Right ventricle myocardium inferior (tissue), 1 donor: Measurements from ENCODE around the gene IL4. TPM values are rescaled to one million over a fixed set of nuclear protein-coding genes. Genes with fewer than 3 reads are reported as not detected.

Source experiments
- ATAC-seq: fragments of 200-7000 bp; cut with Tn5 transposase; one replicate; pipeline ENCODE4 v1.9.1; 2020; ENCODE audit warnings: mild to moderate bottlenecking, moderate library complexity
- DNase-seq: peaks from one replicate; pipeline ENCODE4 v3.0.0; 2021; ENCODE audit errors: missing footprints
- intact Hi-C: fragments of 100-400 bp; cut with DNase I; formaldehyde crosslinking; loops from one replicate; pipeline ENCODE4 v1.11.0; 2022
- total RNA-seq: library from RNA; stranded (reverse); fragmentation: NEBNext Ultra II Directional; extraction: Animal tissue kit (Norgen Biotek cat#: 25700); gene quantifications from one replicate; pipeline ENCODE4 v1.2.1, GENCODE V29; 2021
- donor health status: DM: no; HTN: yes; CAD: no; lungs with severe emphysema.

The IL4 gene
- total RNA-seq, 1 donor from 2014 or later: not detected

DNA sequence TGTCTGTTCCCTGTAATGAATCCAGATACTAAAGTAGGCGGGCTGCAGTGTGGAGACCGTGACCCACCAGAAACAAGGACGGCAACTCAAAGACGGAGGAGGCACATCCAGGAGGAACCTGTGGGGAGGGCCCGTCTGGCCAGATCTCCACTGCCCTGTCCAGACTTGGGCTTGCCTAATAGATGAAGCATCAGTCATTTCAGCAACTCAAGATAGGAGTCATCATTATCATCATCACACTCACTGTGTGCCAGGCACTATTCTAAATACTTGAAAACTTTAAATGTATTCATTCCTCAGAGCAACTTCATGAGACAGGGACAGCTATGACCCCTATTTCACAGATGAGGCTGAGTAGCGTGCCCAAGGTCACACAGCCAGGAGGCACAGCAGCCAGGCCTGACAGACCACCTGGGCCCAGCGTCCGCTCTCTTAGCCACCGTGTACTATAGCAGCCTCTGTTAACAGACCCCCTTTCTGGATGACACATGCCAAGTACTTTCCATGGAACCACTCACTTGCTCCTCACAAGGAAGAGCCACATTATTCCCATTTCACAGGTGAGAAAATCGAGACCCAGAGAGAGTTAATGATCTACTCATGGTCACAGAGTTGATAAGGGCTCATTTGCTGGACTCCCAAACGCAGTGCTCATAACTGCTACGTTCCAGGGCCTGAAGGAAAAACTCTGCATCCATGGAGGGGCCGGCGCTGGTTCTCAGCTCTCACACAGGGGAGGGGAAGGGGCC, 4.9 kb upstream of the IL4 start:
- DNase-seq (no peak), ATAC-seq (no peak)
- intact Hi-C loops: no loop called here

DNA sequence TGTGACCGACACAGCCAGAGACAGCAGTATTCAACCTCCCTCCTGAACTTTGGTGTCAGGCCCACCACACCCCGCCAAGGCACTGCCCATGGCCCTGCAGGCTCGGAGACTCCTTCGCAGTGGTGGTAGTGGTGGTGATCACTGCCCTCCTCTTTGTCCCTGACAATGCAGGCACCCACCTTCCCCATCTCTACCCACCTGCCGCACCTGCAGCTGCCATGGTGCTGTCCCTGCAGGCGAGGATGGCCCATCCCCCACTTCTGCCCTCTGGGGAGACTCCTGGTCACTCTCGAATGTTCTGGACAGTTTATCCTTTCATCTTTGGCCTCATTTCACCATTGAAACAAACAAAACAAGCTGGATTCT, 4.4 kb upstream of the IL4 start:
- no peak for DNase-seq
- intact Hi-C loops: no loop called here
- no peak for ATAC-seq

DNA sequence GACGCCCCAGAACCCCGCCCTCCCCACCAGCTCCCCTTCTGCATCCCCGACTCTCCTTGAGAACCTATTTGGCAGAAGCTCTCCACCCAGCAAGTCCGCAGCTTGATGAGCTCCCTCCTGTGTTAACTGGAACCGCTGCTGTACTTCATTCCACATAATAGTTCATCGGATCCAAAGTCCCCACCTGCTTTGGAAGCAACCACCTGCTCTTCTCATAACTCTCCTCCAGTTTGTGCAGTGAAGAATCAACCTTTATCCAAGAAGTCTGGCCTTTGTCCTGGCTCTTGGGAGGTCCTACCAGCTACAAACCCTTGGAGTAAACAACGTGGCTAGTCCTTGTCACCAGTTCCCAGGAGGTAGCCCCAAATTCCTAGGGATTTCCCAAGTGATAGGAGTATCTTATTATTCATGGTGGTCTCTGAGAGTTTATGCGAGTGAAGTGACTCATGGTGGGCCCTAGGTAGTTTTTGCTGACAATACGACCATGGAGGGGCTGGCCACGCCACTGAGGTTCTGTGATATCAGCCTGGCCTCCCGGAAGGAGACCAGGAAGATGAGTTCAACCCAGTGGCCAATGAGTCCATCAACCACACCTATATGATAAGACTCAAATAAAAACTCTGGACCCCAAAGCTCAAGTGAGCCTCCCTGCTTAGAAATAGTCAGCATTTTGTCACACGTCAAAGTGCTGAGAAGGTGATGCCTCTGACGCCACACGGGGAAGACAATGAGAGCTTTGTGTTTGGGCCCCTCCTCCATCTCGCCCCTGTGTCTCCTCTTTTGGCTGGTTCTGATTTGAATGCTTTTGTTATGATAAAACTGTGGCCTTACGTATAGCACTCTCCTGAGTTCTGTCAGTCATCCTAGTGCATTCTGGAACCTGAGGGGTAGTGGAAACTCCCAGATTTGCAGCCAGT, 3.6 kb upstream of the IL4 start:
- intact Hi-C loops: no loop called here
- DNase-seq: no peak
- no peak for ATAC-seq

DNA sequence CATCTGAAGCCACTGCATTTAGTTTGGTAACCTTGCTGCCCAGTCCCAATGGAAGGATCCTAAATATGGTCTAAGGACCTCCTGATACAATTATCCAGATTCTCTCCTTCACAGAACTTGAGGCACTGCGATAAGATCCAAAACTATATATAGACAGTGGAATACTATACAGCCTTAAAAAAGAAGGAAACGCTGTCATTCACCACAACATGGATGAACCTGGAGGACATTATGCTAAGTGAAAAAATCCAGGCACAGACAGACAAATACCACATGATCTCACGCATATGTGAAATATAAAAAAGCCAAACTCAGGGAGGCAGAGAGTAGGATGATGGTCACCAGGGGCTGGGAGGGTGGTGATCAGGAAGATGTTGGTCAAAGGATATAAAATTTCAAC, 2.8 kb upstream of the IL4 start:
- no peak for ATAC-seq
- intact Hi-C loops: no loop called here
- no peak for DNase-seq

DNA sequence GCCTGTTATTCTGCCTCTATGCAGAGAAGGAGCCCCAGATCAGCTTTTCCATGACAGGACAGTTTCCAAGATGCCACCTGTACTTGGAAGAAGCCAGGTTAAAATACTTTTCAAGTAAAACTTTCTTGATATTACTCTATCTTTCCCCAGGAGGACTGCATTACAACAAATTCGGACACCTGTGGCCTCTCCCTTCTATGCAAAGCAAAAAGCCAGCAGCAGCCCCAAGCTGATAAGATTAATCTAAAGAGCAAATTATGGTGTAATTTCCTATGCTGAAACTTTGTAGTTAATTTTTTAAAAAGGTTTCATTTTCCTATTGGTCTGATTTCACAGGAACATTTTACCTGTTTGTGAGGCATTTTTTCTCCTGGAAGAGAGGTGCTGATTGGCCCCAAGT, 301 bp upstream of the IL4 start:
- ATAC-seq (no peak), DNase-seq (no peak)
- intact Hi-C loops: no loop called here

DNA sequence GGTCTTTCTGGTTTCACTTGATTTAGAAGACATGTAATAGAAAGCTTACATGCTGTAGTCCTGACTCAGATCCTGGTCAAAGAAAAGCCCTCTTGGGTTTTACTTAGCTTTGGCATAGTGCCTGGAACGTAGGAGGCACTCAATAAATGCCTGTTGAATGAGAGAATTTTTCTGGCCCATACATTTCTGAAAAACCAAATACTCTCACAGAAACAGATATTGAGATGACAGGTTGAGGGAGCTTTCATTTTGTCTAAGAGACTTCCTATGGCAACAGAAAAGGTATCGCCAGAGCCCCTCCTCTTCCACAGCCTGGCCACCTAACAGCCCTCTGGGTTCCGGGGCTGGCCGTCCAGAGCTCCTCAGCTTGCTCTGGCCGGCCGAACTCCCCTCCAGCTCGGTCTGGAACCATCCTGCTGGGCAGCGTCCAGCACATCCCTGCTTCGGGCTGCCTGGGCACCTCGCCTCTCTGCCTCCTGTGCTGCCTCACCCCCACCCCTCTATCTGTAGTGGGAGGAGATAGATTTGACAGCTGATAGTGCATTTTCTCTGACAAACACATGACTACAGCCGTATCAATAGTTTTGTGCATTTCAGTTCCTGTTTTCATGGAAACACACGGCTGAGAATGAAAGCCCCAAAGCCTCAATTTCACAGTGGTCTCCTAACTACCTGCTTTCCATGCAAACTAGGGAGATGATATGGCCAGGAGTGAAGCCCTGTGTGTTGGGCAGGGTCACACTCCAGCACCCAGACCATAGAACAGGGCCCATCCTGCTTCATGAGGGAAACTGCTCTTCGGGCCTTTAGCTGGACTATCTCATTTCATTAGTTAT, 1.1 kb downstream of the IL4 start:
- intact Hi-C loops: no loop called here
- ATAC-seq: no peak

DNA sequence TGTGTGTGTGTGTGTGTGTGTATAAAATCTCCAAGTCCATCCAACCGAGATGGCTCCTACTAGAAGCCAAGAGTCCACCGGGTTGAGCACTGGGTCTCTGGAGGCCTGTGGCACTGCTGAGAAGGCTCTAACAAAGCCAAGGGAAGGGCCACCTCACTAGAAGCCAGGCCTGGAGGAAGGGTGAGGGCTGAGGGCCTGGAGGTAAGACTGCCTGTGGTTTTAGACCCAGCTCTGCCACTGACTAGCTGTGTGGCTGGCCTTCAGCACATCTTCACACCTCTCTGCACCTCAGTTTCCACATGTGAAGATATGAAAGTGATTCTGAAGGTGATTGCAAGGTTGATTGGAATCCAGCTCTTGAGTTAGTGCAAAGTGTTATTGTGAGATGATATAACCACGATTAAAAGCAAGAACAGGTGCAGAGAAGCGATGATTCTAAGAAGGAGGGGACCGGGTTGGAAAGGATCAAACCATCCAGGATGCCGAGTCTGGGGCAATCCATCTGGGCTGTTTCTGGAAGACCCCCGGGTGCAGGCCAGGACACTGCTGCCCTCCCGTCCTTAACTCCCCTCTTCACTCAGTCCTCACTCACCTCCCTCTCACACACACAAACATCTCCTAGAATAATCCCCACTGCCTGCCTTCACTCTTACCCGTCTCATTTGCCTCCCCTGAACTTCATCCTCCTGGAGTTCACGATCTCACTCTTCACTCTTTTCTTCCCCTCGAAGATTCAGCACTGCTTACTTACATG, 2.3 kb downstream of the IL4 start:
- intact Hi-C loops: no loop called here
- no peak for DNase-seq

More for the DNA sequence above, 1.1 kb downstream of the IL4 start:
- no peak for DNase-seq

DNA sequence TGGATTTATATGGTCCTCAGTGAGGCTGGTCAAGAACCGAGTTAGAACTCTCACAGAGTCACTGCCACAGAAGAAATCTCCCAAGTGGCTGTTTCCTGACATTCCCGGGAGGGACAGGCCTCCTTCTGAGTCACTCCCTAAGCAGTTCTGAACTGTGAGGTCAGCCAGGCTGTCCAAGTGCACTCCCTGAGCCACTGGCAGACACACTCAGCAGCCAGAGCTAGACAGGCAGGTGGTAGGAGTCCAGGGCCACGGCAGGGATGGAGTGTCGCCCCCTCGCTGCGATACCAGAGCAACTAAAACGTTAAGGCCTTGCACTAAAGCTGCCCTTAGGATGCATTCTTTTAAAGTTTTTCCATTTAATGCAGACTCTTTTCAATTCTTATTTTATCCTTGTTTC, 3.4 kb downstream of the IL4 start:
- intact Hi-C loops: no loop called here
- DNase-seq (no peak), ATAC-seq (peak; percentile 40)

More for the DNA sequence above, 2.3 kb downstream of the IL4 start:
- no peak for ATAC-seq

DNA sequence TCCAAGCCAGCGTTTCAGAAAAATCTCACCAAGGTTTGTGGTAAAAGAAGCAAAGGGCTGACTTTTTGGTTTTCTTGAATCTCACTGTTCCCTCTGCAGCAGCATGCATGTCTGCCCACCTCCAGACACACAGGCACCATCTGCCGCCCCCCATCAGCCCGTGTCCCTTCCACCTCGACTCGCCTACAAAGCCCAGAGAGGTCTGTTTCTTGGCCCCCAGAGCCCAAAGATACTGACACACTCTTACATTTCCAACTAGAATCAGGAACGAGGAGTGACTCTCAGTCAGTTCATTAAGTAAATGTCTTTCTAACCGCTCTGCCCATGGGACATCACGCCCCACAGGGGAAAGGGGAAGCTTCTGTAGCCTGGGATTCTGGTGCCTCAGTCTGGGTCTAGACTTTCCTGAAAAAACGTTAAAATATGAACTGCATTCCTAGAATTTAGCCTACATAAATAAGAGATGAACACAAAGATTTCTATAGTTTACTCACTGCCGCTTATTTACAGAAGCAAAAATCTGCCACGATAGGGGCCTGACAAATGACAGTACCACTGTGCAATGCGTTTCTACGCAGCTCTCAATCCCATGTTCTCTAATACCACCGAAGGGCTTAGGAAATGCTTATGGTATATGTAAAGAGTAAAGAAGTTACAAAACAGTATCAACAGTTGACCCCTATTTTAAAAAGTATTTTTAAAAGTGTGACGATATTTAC, 4.1 kb downstream of the IL4 start:
- intact Hi-C loops: no loop called here
- ATAC-seq (no peak), DNase-seq (no peak)

DNA sequence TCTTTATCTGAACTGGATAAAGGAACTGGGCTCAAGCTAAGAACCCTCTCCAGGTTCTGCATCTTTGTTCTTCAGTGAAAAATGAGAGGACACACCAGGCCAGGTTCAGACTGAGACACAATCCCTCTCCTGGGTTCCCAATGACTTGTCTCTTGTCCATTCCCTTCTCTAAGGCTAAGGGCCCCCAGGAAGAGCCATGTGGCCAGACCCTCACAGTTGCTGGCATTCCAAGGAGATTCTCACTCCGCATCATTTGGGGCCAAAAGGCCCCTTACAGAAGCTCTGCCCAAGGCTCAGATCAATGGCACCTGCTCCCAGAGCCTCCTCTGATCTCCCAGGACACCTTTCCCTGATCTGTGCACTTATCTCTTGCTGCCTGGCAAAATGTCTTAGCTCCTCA, 4.9 kb downstream of the IL4 start:
- ATAC-seq: no peak
- DNase-seq: no peak
- intact Hi-C loops: no loop called here

DNA sequence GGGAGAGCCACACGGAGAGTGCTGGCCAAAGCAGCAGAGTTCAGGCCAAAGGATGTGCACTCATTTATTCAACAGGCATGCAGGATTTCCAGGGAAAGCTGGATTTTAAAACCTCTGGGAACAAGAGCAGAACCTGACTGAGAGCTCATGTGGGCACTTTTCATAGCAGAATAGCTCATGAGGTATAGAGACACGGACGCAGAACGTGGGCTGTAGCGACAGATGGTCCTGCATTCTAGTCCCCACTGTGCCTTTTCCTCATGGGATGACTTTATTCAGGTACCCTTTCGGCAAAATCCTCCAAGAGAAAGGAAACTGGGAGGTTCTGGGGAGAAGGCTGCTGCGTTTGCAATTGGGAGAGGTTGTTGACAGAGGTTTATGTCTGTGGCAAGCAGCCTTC, 5.4 kb downstream of the IL4 start:
- DNase-seq: no peak
- intact Hi-C loops: no loop called here
- no peak for ATAC-seq

DNA sequence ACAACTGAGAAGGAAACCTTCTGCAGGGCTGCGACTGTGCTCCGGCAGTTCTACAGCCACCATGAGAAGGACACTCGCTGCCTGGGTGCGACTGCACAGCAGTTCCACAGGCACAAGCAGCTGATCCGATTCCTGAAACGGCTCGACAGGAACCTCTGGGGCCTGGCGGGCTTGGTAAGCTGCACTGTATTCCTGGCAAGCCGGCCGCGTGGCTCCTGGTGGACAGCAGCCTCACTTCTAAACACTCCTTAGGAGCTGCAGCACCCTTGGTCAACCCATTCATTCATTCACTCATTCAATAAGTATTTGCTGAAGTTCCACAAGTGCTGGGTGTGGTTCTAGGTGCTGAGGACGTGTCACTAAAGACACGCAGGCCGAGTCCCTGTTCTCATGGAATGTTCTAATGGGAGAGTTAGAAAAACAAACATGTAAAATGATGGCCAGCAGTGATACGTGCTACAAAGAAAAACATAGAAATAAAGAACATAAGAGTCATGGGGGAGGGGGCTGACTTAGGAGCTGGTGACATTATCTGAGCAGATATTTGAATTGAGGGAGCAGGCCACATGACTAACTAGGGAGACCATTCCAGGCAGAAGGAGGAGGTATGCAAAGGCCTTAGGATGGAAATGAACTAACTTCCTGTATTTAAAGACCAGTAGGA, 6.1 kb downstream of the IL4 start:
- intact Hi-C loops: no loop called here
- no peak for ATAC-seq
- DNase-seq: no peak

DNA sequence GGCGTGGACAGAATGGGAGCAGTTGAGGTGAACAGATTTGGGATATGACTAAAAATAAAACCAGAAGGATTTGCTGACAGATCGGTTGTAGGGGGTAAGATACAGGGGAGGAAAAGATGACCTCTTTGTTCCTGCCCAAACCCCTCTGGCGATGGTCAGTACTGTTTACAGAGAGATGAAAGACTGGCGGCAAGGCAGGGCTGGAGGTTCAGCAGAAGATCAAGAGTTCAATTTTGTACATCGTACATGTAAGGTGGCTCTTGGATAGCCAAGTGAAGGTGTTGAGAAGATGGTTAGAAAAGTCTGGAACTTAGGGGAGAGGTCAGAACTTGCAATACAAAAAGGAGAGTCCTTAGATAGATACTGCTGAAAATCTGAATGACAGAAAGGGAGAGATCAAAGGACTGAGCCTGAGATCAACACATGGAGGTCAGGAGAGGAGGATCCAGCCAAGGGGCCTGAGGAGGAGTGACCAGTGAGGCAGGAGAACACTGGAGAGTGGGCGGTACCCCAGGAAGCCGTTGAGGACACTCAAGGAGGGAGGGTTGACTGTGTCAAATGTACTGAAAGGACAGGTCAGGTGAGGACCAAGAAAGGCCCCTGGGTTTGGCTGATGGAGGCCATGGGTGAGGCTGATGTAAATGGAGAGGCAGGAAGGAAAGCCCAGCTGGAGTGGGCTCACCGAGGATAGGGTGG, 7.1 kb downstream of the IL4 start:
- no peak for ATAC-seq
- DNase-seq: no peak
- intact Hi-C loops: no loop called here

DNA sequence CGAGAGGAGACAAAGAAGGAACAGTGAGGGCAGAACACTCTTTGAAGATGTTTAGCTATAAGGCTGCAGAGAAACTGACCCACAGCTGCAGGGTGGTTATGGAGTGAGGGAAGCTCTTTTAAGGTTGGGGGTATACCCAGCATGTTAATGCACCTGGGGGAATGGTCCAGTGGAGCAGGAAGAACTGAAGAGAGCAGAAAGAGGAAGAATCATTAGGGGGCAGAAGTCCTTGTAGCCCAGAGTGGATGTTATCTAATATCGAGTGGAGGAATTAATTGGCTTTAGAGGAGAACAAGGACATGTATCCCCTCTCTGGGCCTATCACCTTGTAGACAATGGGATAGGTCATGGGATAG, 7.7 kb downstream of the IL4 start:
- intact Hi-C loops: no loop called here
- ATAC-seq (no peak), DNase-seq (no peak)

DNA sequence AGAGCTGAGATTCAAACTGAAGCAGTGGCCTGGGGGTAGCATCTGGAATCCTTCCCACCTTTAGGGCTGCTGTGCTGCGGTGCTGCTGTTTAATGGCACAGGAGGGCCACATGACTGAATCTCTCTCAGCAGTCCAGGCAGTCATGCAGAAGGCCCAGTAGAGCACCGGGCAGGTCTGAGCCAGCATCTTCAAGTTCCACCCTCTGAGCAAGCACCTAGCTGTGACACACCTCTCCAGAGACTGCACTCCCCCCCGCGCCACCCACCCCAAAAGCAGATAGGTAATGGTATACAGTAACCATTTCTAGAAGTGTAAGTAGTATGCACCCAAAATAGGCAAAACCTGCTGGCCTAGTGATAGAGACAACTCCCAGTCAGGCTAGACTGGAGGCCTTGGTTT, 8.2 kb downstream of the IL4 start:
- ATAC-seq: no peak
- DNase-seq: no peak
- intact Hi-C loops: no loop called here

DNA sequence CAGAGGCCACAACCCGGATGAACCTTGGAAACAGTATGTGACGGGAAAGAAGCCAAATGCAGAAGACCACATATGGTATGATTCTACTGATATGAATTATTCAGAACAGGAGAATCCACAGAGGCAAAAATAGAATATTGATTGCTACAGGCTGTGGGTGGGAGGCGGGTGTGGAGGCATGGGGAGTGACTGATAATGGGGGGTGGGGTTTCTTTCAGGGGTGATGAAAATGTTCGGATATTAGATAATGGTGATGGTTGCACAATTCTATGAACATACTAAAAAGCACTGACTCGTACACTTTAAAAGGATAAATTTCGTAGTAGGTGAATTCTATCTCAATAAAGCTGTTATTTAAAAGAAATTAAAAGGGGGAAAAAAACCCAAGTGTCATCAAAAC, 10.7 kb downstream of the IL4 start:
- DNase-seq (no peak), ATAC-seq (no peak)
- intact Hi-C loops: no loop called here
